Gastroesophageal sphincter (tissue), 3 donors: ENCODE data around the gene RREB1.

Experiments
- EP300 ChIP-seq: sonication (generic); formaldehyde crosslinking; IDR thresholded peaks from one replicate; pipeline ENCODE4 v1.6.1; 2017; ENCODE audit warnings: antibody characterized with exemption, mild to moderate bottlenecking
- POLR2A ChIP-seq, 2 donors: fragments of 450-650 bp; IDR thresholded peaks; one replicate each; pipeline ENCODE4 v1.6.1; 2017; ENCODE audit warnings: antibody characterized with exemption in 2 of 2, mild to moderate bottlenecking in 2 of 2, moderate library complexity in 1 of 2
- TF ChIP-seq, protein P1 (sequence below), 4 experiments: fragments of 200-600 bp in 2 of 4; fragments of 450-650 bp in 2 of 4; sonication (generic) in 1 of 4; IDR thresholded peaks; one replicate each; pipeline ENCODE4 v1.5.1; 2017 to 2019; ENCODE audit warnings: antibody characterized with exemption in 4 of 4, mild to moderate bottlenecking in 2 of 4, moderate library complexity in 2 of 4

DNA sequence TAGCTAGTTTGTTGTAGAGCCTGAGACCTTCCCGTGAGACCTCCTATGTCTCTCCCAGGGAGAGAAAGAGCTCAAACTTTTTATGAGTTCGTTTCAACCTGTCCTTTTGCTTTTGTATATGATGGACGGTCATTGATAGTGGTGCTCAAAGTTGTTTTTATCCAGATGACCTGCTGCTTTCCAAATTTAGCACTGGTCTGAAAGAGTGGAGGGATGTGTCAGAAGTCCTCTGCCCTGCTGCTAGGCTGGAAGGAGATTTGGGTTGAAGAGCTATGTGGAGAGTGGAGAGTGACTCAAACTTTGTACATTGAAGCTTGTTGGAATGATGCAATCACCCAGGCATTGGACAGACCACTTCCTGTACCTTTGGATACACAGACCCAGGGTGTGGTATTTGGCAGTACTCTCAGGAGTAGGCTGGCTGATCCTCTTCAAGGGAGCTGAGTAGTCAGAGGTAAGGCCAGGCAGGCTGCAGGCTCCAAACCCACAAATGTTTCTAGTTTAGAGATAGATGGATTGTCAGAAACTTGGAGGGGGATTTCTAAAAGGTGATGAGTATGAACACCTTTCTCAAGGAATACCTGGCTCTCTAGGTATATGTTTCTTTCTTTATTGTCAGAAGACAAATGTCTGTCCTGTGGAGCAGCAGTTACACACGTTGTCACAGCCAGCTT lies 49.4 kb upstream of the RREB1 start:
- no peak for TF ChIP-seq POLR2A (IDR thresholded peaks at IDR 0.05)
- TF ChIP-seq, protein P1, sequence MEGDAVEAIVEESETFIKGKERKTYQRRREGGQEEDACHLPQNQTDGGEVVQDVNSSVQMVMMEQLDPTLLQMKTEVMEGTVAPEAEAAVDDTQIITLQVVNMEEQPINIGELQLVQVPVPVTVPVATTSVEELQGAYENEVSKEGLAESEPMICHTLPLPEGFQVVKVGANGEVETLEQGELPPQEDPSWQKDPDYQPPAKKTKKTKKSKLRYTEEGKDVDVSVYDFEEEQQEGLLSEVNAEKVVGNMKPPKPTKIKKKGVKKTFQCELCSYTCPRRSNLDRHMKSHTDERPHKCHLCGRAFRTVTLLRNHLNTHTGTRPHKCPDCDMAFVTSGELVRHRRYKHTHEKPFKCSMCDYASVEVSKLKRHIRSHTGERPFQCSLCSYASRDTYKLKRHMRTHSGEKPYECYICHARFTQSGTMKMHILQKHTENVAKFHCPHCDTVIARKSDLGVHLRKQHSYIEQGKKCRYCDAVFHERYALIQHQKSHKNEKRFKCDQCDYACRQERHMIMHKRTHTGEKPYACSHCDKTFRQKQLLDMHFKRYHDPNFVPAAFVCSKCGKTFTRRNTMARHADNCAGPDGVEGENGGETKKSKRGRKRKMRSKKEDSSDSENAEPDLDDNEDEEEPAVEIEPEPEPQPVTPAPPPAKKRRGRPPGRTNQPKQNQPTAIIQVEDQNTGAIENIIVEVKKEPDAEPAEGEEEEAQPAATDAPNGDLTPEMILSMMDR (IDR thresholded peaks at IDR 0.05), result no peak
- no peak for TF ChIP-seq EP300
